SK-N-SH (cell line): ENCODE measurements around the gene TMEM131L. TPM values are rescaled to one million over a fixed set of nuclear protein-coding genes. Genes with fewer than 3 reads are reported as not detected.

ENCODE experiments used
- CTCF ChIA-PET: fragments of 300-600, 350-600 bp; formaldehyde crosslinking; extraction: SDS; loops from one replicate; lab custom pipeline; 2021; lab: Yijun Ruan, JAX
- POLR2A ChIA-PET: fragments of 350-600 bp; sonication (Branson Sonifier 250); formaldehyde crosslinking; extraction: SDS; loops from one replicate; lab custom pipeline; 2020; ENCODE audit warnings: antibody characterized with exemption, inconsistent platforms; lab: Yijun Ruan, JAX
- DNase-seq: peaks from one replicate; pipeline ENCODE4 v3.0.0; 2012
- H2AFZ ChIP-seq: fragments of 200-600 bp; sonication (generic); 2 replicates; pipeline ENCODE4 v1.8.1; 2016; ENCODE audit warnings: antibody characterized with exemption, mild to moderate bottlenecking, low read depth
- H3F3A ChIP-seq: fragments of 200-600 bp; sonication (generic); replicated peaks from 2 replicates; pipeline ENCODE3; 2016; ENCODE audit warnings: antibody characterized with exemption, mild to moderate bottlenecking; ENCODE audit not compliant: insufficient read depth
- H3K27ac ChIP-seq, 2 experiments: fragments of 200-500 bp in 1 of 2; fragments of 200-600 bp in 1 of 2; sonication (Bioruptor generic) in 1 of 2; sonication (generic), shearing (Covaris generic) in 1 of 2; 2 replicates each; pipeline versions ENCODE4 v1.5.1 to v1.6.1; 2014 to 2016; ENCODE audit warnings: low read depth in 2 of 2, inconsistent platforms in 1 of 2, low read length in 1 of 2, mild to moderate bottlenecking in 1 of 2, mixed read lengths in 1 of 2
- H3K27me3 ChIP-seq: fragments of 200-600 bp; sonication (generic), shearing (Covaris generic); 2 replicates; pipeline ENCODE4 v1.6.1; 2016; ENCODE audit warnings: mixed run types; ENCODE audit not compliant: insufficient read depth
- H3K36me3 ChIP-seq, 2 experiments: fragments of 200-500 bp in 1 of 2; fragments of 200-600 bp in 1 of 2; sonication (Bioruptor generic) in 1 of 2; sonication (generic) in 1 of 2; replicated peaks in 1 of 2; 2 replicates each; pipeline versions ENCODE3 to v1.5.1; 2014 to 2016; ENCODE audit warnings: low read length in 1 of 2, mild to moderate bottlenecking in 1 of 2; ENCODE audit not compliant: insufficient read depth in 2 of 2, control insufficient read depth in 1 of 2
- H3K4me1 ChIP-seq, 2 experiments: fragments of 200-500 bp in 1 of 2; fragments of 200-600 bp in 1 of 2; sonication (Bioruptor generic) in 1 of 2; sonication (generic), shearing (Covaris generic) in 1 of 2; 2 replicates each; pipeline versions ENCODE4 v1.5.1 to v1.6.1; 2014 to 2016; ENCODE audit warnings: low read depth in 1 of 2, low read length in 1 of 2, mixed run types in 1 of 2; ENCODE audit not compliant: insufficient read depth in 2 of 2, control insufficient read depth in 1 of 2
- H3K4me2 ChIP-seq: fragments of 200-600 bp; sonication (generic), shearing (Covaris generic); 2 replicates; pipeline ENCODE4 v1.6.1; 2017; ENCODE audit warnings: mixed run types
- H3K4me3 ChIP-seq, 2 experiments: fragments of 200-500 bp in 1 of 2; fragments of 200-600 bp in 1 of 2; sonication (Bioruptor generic) in 1 of 2; sonication (generic), shearing (Covaris generic) in 1 of 2; 2 replicates each; pipeline versions ENCODE4 v1.5.1 to v1.8.1; 2014 to 2016; ENCODE audit warnings: low read depth in 2 of 2, inconsistent platforms in 1 of 2, low read length in 1 of 2, mild to moderate bottlenecking in 1 of 2, mixed read lengths in 1 of 2, moderate library complexity in 1 of 2
- H3K79me2 ChIP-seq: fragments of 200-600 bp; sonication (generic); 2 replicates; pipeline ENCODE4 v1.8.1; 2017; ENCODE audit warnings: mild to moderate bottlenecking; ENCODE audit not compliant: insufficient read depth
- H3K9ac ChIP-seq: fragments of 200-600 bp; sonication (generic); 2 replicates; pipeline ENCODE4 v1.6.1; 2017; ENCODE audit warnings: mixed run types
- H3K9me2 ChIP-seq: fragments of 200-600 bp; sonication (generic); 2 replicates; pipeline ENCODE4 v1.6.1; 2017; ENCODE audit warnings: mixed run types
- H3K9me3 ChIP-seq: fragments of 200-600 bp; sonication (generic); 2 replicates; pipeline ENCODE4 v1.6.1; 2017; ENCODE audit warnings: mixed run types, mild to moderate bottlenecking, moderate library complexity
- H4K20me1 ChIP-seq: fragments of 200-600 bp; sonication (generic); 2 replicates; pipeline ENCODE4 v1.6.1; 2017; ENCODE audit warnings: mild to moderate bottlenecking, mixed run types; ENCODE audit not compliant: insufficient read depth
- CTCF ChIP-seq: fragments of 200-600 bp; sonication (generic); IDR thresholded peaks from 2 replicates; pipeline ENCODE4 v1.6.1; 2017; ENCODE audit warnings: antibody characterized with exemption, mild to moderate bottlenecking, moderate library complexity
- ELF1 ChIP-seq: IDR thresholded peaks from 2 replicates; pipeline ENCODE4 v1.4.0; 2012
- JUND ChIP-seq: IDR thresholded peaks from 2 replicates; pipeline ENCODE4 v1.4.0; 2012
- MEF2A ChIP-seq: IDR thresholded peaks from 2 replicates; pipeline ENCODE4 v1.4.0; 2012; ENCODE audit warnings: low read depth, borderline replicate concordance
- NRF1 ChIP-seq: IDR thresholded peaks from 2 replicates; pipeline ENCODE4 v1.6.1; 2012; ENCODE audit warnings: low read depth, mild to moderate bottlenecking, low read length
- PBX3 ChIP-seq: IDR thresholded peaks from 2 replicates; pipeline ENCODE4; 2012
- REST ChIP-seq: IDR thresholded peaks from 2 replicates; pipeline ENCODE4 v1.6.1; 2012; ENCODE audit warnings: mild to moderate bottlenecking, low read depth, low read length, moderate library complexity
- RFX5 ChIP-seq: IDR thresholded peaks from 2 replicates; pipeline ENCODE4 v1.6.1; 2012; ENCODE audit warnings: mild to moderate bottlenecking, improper control_type of control experiment, low read length
- RXRA ChIP-seq: IDR thresholded peaks from 2 replicates; pipeline ENCODE4 v1.4.0; 2012; ENCODE audit warnings: low read depth, mild to moderate bottlenecking, borderline replicate concordance
- TAF1 ChIP-seq: IDR thresholded peaks from 2 replicates; pipeline ENCODE4 v1.6.1; 2012; ENCODE audit warnings: low read depth, mild to moderate bottlenecking, low read length, moderate library complexity, borderline replicate concordance
- ZBTB33 ChIP-seq: IDR thresholded peaks from 2 replicates; pipeline ENCODE4 v1.4.0; 2012; ENCODE audit warnings: low read depth, borderline replicate concordance
- WGBS: methylation state at CpG from one replicate; pipeline ENCODE4 v1.1.6; 2017; ENCODE audit warnings: low lambda C conversion rate; 5-methylcytosine and 5-hydroxymethylcytosine counted together
- polyA plus RNA-seq, 3 experiments: library from polyadenylated mRNA; depleted of rRNA; stranded (reverse); fragments of >200 nt; gene quantifications; 2 replicates each; pipeline ENCODE4 v1.2.3, GENCODE V29; 2012

TMEM131L gene
- polyA plus RNA-seq, 1 of the 3 experiments (the other 2 are of a cell fraction): 6.2 TPM

GRCh38 chr4:153594210-153594609 is 128.1 kb downstream of the TMEM131L start:
- 81% methylated on average over 2 of the region's 2 CpGs for WGBS
- no peak for TF ChIP-seq TAF1
- TF ChIP-seq PBX3: no peak
- no peak for TF ChIP-seq REST
- TF ChIP-seq ZBTB33: no peak
- TF ChIP-seq MEF2A: no peak
- no peak for TF ChIP-seq RXRA
- no peak for TF ChIP-seq NRF1
- TF ChIP-seq CTCF: no peak
- TF ChIP-seq JUND: no peak
- TF ChIP-seq ELF1: no peak
- TF ChIP-seq RFX5: no peak
- CTCF ChIA-PET: interaction anchor here (0.9 to 1.3 kb wide), 2 partner anchors 49 to 136 kb away, joined by 3 to 5 read pairs; no protein-coding TSS in a partner anchor

More at GRCh38 chr4:153594210-153594609, 128.1 kb downstream of the TMEM131L start:
- POLR2A ChIA-PET: no interaction called here
- Histone ChIP-seq H2AFZ (no peak overlapping the region), H3K4me3 (no peak overlapping the region), H3K9ac (no peak overlapping the region), H3K4me2 (no peak overlapping the region), H3F3A (peaks cover 5% of the 10 kb centered on the region), H3K27me3 (no peaks in the 10 kb centered on the region), H3K27ac (no peak overlapping the region), H3K9me2 (no peaks in the 10 kb centered on the region), H3K36me3 (peaks cover 19 to 43% of the 10 kb centered on the region in 2 experiments), H3K4me1 (no peaks in the 10 kb centered on the region; a peak in 1 of 4 replicates), H3K79me2 (no peaks in the 10 kb centered on the region), H3K9me3 (no peaks in the 10 kb centered on the region), H4K20me1 (no peaks in the 10 kb centered on the region)
- DNase-seq: no peak
